B cell (primary cell): ENCODE data around the gene GLRA3. TPM values are rescaled to one million over a fixed set of nuclear protein-coding genes. Genes with fewer than 3 reads are reported as not detected.
"Not testable (repeated sequence)": the region's sequence is repeated elsewhere in the genome, so short reads cannot be mapped to it uniquely, and the experiment has no call there.

Source experiments
- ATAC-seq: fragments of 200-7000 bp; cut with Tn5 transposase; one replicate; pipeline ENCODE4 v1.10.0; 2021; ENCODE audit warnings: low read depth, mild to moderate bottlenecking, moderate number of reproducible peaks, moderate library complexity
- CTCF ChIA-PET: fragments of 350-600 bp; sonication (Branson Sonifier 250); formaldehyde crosslinking; loops from one replicate; lab custom pipeline; 2021; ENCODE audit warnings: antibody characterized with exemption, inconsistent platforms; lab: Charles Lee
- POLR2A ChIA-PET: fragments of 350-600 bp; sonication (Branson Sonifier 250); formaldehyde crosslinking; loops from one replicate; lab custom pipeline; 2021; ENCODE audit warnings: antibody characterized with exemption; lab: Charles Lee
- DNase-seq: peaks from one replicate; pipeline ENCODE4 v3.0.0; 2013
- H2AFZ ChIP-seq: 2 replicates; pipeline ENCODE4 v1.6.1; 2012; ENCODE audit warnings: mild to moderate bottlenecking, low read depth, low read length; ENCODE audit not compliant: insufficient read depth, poor library complexity, severe bottlenecking
- H3K27ac ChIP-seq, 2 donors: 1 replicate in 1 of 2; 2 replicates in 1 of 2; pipeline ENCODE4 v1.5.1; 2012 to 2013; ENCODE audit warnings: low read length in 2 of 2, mild to moderate bottlenecking in 2 of 2, moderate library complexity in 1 of 2
- H3K27me3 ChIP-seq, 4 experiments: fragments of 200-600 bp in 1 of 4; sonication (generic) in 1 of 4; replicated peaks in 1 of 4; 1 replicate in 2 of 4; 2 replicates in 2 of 4; pipeline versions ENCODE4 v1.6.1 to v1.7.0; 2013 to 2016; ENCODE audit warnings: low read length in 3 of 4, mild to moderate bottlenecking in 2 of 4, mixed read lengths in 1 of 4, moderate library complexity in 1 of 4; ENCODE audit not compliant: insufficient read depth in 4 of 4, control insufficient read depth in 3 of 4; ENCODE audit errors: control extremely low read depth in 1 of 4
- H3K36me3 ChIP-seq, 2 experiments: replicated peaks in 1 of 2; 1 replicate in 1 of 2; 2 replicates in 1 of 2; pipeline versions ENCODE4 v1.6.1 to v1.7.1; 2013; ENCODE audit warnings: low read length in 1 of 2; ENCODE audit not compliant: insufficient read depth in 2 of 2, control insufficient read depth in 1 of 2; ENCODE audit errors: control extremely low read depth in 1 of 2, extremely low read depth in 1 of 2
- H3K4me1 ChIP-seq, 2 donors: fragments of 200-600 bp in 1 of 2; sonication (generic) in 1 of 2; 1 replicate in 1 of 2; 2 replicates in 1 of 2; pipeline versions ENCODE4 v1.5.1 to v1.6.1; 2013 to 2017; ENCODE audit warnings: low read length in 2 of 2; ENCODE audit not compliant: control insufficient read depth in 2 of 2, insufficient read depth in 2 of 2
- H3K4me2 ChIP-seq: replicated peaks from 2 replicates; pipeline ENCODE3; 2012; ENCODE audit warnings: mild to moderate bottlenecking, low read depth, low read length; ENCODE audit not compliant: poor library complexity, severe bottlenecking
- H3K4me3 ChIP-seq, 5 experiments: fragments of 200-600 bp in 1 of 5; sonication (generic) in 1 of 5; 1 replicate in 3 of 5; 2 replicates in 2 of 5; pipeline versions ENCODE4 v1.5.1 to v1.7.0; 2011 to 2016; ENCODE audit warnings: low read length in 4 of 5, mild to moderate bottlenecking in 4 of 5, low read depth in 2 of 5, control low read depth in 1 of 5, moderate library complexity in 1 of 5; ENCODE audit not compliant: insufficient read depth in 1 of 5; ENCODE audit errors: control extremely low read depth in 1 of 5, extremely low read depth in 1 of 5
- H3K79me2 ChIP-seq: fragments of 200-600 bp; sonication (generic); one replicate; pipeline ENCODE4 v1.6.0; 2016; ENCODE audit warnings: low read length; ENCODE audit not compliant: control insufficient read depth, insufficient read depth
- H3K9ac ChIP-seq: fragments of 200-600 bp; sonication (generic); 2 replicates; pipeline ENCODE4 v1.6.1; 2017; ENCODE audit warnings: mild to moderate bottlenecking, low read length, moderate library complexity
- H3K9me3 ChIP-seq, 3 donors: one replicate each; pipeline versions ENCODE4 v1.6.1 to v1.7.1; 2013; ENCODE audit warnings: low read length in 2 of 3; ENCODE audit not compliant: control insufficient read depth in 2 of 3, insufficient read depth in 1 of 3; ENCODE audit errors: control extremely low read depth in 1 of 3
- H4K20me1 ChIP-seq: 2 replicates; pipeline ENCODE4 v1.6.0; 2012; ENCODE audit warnings: mild to moderate bottlenecking, low read length; ENCODE audit not compliant: insufficient read depth, control insufficient read depth, poor library complexity, severe bottlenecking
- H3K27ac Mint-ChIP-seq: one replicate; pipeline ENCODE4 v1.8.0; 2021; ENCODE audit warnings: mixed read lengths
- H3K27me3 Mint-ChIP-seq: one replicate; pipeline ENCODE4 v1.8.0; 2021; ENCODE audit warnings: mixed read lengths
- H3K4me1 Mint-ChIP-seq: one replicate; pipeline ENCODE4 v1.8.0; 2021; ENCODE audit warnings: mixed read lengths
- H3K4me3 Mint-ChIP-seq: one replicate; pipeline ENCODE4 v1.8.0; 2021; ENCODE audit warnings: mixed read lengths
- H3K9me3 Mint-ChIP-seq: one replicate; pipeline ENCODE4 v1.8.0; 2022; ENCODE audit warnings: mixed read lengths; ENCODE audit not compliant: insufficient read depth
- EZH2 ChIP-seq: IDR thresholded peaks from 2 replicates; pipeline ENCODE4 v1.6.1; 2012; ENCODE audit warnings: borderline replicate concordance, low read depth, mild to moderate bottlenecking, moderate library complexity, low read length; ENCODE audit not compliant: insufficient read depth, poor library complexity, severe bottlenecking
- WGBS: methylation state at CpG from one replicate; pipeline ENCODE4 v1.1.5; 2013; ENCODE audit warnings: missing lambda C conversion rate; ENCODE audit not compliant: insufficient coverage; 5-methylcytosine and 5-hydroxymethylcytosine counted together
- intact Hi-C: fragments of 100-400 bp; cut with micrococcal nuclease; formaldehyde crosslinking; loops from one replicate; pipeline ENCODE4 v1.10.0; 2022
- polyA plus RNA-seq: library from polyadenylated mRNA; depleted of rRNA; stranded (reverse); fragments of >200 nt; gene quantifications from 2 replicates; pipeline ENCODE4 v1.2.3, GENCODE V29; 2012
- total RNA-seq, 2 donors: library from RNA; stranded (reverse); fragments of 120-200 nt in 1 of 2; gene quantifications; 1 replicate in 1 of 2; 2 replicates in 1 of 2; pipeline versions ENCODE4 v1.2.3 to v1.2.4, GENCODE V29; 2013 to 2022
- TF ChIP-seq, protein P1 (sequence below): fragments of 200-600 bp; IDR thresholded peaks from one replicate; pipeline ENCODE4 v1.8.0; 2022; ENCODE audit warnings: antibody characterized with exemption, mild to moderate bottlenecking

GLRA3 gene
- total and polyA plus RNA-seq, 2 donors (not counting 1 experiment from before 2014, with no cell fraction given): 0.12 to 0.30 TPM

DNA sequence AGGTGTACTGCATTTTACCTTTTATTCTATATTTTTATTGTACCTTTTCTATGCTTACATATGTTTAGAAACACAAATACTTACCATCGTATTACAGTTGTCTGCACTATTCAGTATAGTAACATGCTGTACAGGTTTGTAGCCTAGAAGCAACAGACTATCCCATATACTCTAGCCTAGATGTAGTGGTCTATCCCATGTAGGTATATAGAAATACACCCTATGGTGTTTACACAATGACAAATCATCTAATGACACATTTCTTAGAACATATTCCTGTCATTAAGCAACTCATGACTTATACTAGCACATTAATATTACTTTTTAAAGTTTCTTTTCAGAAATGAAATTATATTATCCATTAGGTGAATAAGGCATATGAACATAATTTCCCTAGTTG is 195.6 kb downstream of the GLRA3 start:
- no peaks in the 10 kb centered on the region for H3K4me1 ChIP-seq
- no peaks in the 10 kb centered on the region for H4K20me1 ChIP-seq
- WGBS: no CpG with 5 or more reads among the region's 1 CpG
- ChIA-PET CTCF (no interaction called here), POLR2A (no interaction called here)
- H3K9me3 ChIP-seq: no peaks in the 10 kb centered on the region
- H2AFZ ChIP-seq: no peak overlapping the region
- TF ChIP-seq, protein P1, sequence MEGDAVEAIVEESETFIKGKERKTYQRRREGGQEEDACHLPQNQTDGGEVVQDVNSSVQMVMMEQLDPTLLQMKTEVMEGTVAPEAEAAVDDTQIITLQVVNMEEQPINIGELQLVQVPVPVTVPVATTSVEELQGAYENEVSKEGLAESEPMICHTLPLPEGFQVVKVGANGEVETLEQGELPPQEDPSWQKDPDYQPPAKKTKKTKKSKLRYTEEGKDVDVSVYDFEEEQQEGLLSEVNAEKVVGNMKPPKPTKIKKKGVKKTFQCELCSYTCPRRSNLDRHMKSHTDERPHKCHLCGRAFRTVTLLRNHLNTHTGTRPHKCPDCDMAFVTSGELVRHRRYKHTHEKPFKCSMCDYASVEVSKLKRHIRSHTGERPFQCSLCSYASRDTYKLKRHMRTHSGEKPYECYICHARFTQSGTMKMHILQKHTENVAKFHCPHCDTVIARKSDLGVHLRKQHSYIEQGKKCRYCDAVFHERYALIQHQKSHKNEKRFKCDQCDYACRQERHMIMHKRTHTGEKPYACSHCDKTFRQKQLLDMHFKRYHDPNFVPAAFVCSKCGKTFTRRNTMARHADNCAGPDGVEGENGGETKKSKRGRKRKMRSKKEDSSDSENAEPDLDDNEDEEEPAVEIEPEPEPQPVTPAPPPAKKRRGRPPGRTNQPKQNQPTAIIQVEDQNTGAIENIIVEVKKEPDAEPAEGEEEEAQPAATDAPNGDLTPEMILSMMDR: no peak
- no peak for TF ChIP-seq EZH2
- DNase-seq (no peak), ATAC-seq (no peak)
- H3K79me2 ChIP-seq: no peaks in the 10 kb centered on the region
- H3K36me3 ChIP-seq: no peaks in the 10 kb centered on the region
- no peak overlapping the region for H3K4me2 ChIP-seq
- H3K4me3 ChIP-seq: no peak overlapping the region
- H3K9me3 Mint-ChIP-seq: no peaks in the 10 kb centered on the region
- no peak overlapping the region for H3K27ac ChIP-seq
- intact Hi-C loops: loop anchor here (2.0 kb wide), 1 partner anchor 269 kb away; no protein-coding TSS in a partner anchor
- H3K4me1 Mint-ChIP-seq: no peaks in the 10 kb centered on the region
- H3K27me3 Mint-ChIP-seq: peaks cover 5% of the 10 kb centered on the region
- H3K27me3 ChIP-seq: no peaks in the 10 kb centered on the region
- H3K4me3 Mint-ChIP-seq: no peak overlapping the region
- H3K9ac ChIP-seq: no peak overlapping the region
- H3K27ac Mint-ChIP-seq: no peak overlapping the region

DNA sequence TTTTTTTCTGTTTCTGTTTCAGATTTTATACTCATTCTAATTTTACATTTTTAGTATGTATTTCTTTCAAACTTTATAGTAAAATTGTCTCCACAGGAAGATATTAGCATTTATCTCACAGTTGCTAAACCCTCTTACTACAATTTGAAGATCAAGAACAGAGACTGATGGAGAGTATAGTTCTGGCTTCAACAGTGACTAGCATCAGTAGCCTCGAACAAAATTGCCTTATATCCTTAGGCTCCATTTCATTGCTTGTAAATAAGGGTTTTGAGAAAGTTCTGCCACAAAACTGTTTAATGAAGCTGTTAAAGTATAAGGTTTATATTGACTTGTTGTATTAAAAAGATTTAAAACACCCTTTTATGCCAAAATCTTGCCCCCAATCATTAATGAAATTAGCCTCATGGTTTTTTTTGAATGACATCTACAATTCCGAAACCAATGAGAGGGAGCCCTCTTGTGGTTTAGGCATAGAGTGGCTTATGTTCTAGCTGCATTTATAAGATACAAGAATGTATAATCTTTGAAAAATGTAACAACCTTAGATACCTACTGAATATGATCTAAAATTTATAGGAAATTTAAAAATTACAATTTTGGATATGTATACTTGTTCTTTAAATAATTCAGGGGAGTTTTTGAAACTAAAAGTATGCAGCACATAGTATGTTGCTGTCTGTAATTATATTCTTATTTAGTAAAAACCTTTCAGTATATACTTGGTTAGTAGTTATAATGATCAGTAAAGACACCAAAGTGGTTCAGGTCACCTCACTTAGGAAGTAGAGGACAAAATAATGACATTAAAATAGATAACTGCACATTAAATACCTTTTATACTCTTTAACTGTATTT is 196.9 kb downstream of the GLRA3 start:
- no CpG with 5 or more reads among the region's 2 CpGs for WGBS
- no peaks in the 10 kb centered on the region for H3K9me3 ChIP-seq
- Mint-ChIP-seq H3K27me3 (peaks cover 5% of the 10 kb centered on the region), H3K4me1 (no peaks in the 10 kb centered on the region), H3K4me3 (no peak overlapping the region), H3K27ac (no peak overlapping the region), H3K9me3 (no peaks in the 10 kb centered on the region)
- no peak overlapping the region for H3K4me2 ChIP-seq
- TF ChIP-seq EZH2: no peak
- TF ChIP-seq, protein P1: peak; percentile 37
- no peak overlapping the region for H3K4me3 ChIP-seq
- ATAC-seq (no peak), DNase-seq (peak; percentile 5)
- ChIA-PET CTCF (no interaction called here), POLR2A (no interaction called here)
- H3K36me3 ChIP-seq: no peaks in the 10 kb centered on the region
- H3K9ac ChIP-seq: no peak overlapping the region
- H2AFZ ChIP-seq: no peak overlapping the region
- no peaks in the 10 kb centered on the region for H3K79me2 ChIP-seq
- H3K27me3 ChIP-seq: no peaks in the 10 kb centered on the region
- intact Hi-C loops: loop anchor here (2.0 kb wide), 1 partner anchor 267 kb away; no protein-coding TSS in a partner anchor
- no peak overlapping the region for H3K27ac ChIP-seq
- H4K20me1 ChIP-seq: no peaks in the 10 kb centered on the region
- no peaks in the 10 kb centered on the region for H3K4me1 ChIP-seq

DNA sequence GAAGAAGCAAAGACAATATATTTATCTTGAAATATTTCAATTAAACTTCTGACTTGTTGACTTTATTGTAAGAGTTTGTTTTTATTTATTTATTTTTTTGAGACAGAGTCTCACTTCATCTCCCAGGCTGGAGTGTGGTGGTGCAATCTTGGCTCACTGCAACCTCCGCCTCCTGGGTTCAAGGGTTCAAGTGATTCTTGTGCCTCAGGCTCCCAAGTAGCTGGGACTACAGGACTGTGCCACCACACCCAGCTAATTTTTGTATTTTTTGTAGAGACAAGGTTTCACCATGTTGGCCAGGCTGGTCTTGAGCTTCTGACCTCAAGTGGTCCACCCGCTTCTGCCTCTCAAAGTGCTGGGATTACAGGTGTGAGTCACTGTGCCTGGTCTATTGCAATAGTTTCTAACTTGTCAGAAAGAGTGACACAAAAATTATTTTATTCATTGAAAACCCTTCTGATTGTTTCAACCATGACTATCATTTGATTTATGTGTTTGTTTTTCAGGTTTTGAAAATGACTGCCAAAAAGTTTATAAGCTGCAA is 199.1 kb downstream of the GLRA3 start:
- H3K27me3 ChIP-seq, H3K4me3 ChIP-seq, DNase-seq, H3K4me3 Mint-ChIP-seq, H3K9me3 ChIP-seq, H3K27ac ChIP-seq, H3K4me2 ChIP-seq, H3K9me3 Mint-ChIP-seq, CTCF ChIA-PET, ATAC-seq, intact Hi-C loops, H3K27ac Mint-ChIP-seq, H3K9ac ChIP-seq, POLR2A ChIA-PET, H3K27me3 Mint-ChIP-seq, H2AFZ ChIP-seq, H3K4me1 ChIP-seq, H3K79me2 ChIP-seq, H3K4me1 Mint-ChIP-seq, H4K20me1 ChIP-seq, H3K36me3 ChIP-seq: not testable (repeated sequence)
- WGBS: 100% methylated on average over 1 of the region's 2 CpGs
